Measurements from ENCODE around the gene PCARE.

GRCh38 chr2:29120846-29121245, 46.5 kb upstream of the PCARE start:
- TF ChIP-seq POLR2A (IDR thresholded peaks at IDR 0.05; ENCODE audit: low read length) (no peak), GATA1 (IDR thresholded peaks at IDR 0.05; ENCODE audit: low read depth, low read length) (no peak)

Data from erythroblast (primary cell).